DOHH2 (cell line): Measurements from ENCODE around the gene ALOX12.

Source experiments
- H3F3A ChIP-seq: fragments of 200-600 bp; sonication (generic), shearing (Covaris generic); 2 replicates; pipeline ENCODE4 v1.6.0; 2016; ENCODE audit warnings: antibody characterized with exemption, mild to moderate bottlenecking; ENCODE audit not compliant: control insufficient read depth, insufficient read depth
- H3K27ac ChIP-seq: fragments of 200-600 bp; sonication (generic); 2 replicates; pipeline ENCODE4 v1.5.1; 2014; ENCODE audit warnings: low read depth, mild to moderate bottlenecking, low read length, moderate library complexity
- H3K27me3 ChIP-seq: fragments of 200-600 bp; sonication (generic); 2 replicates; pipeline ENCODE4 v1.6.1; 2014; ENCODE audit warnings: mild to moderate bottlenecking, low read length, mixed read lengths; ENCODE audit not compliant: control insufficient read depth
- H3K36me3 ChIP-seq: fragments of 200-600 bp; sonication (generic); 2 replicates; pipeline ENCODE4 v1.6.1; 2014; ENCODE audit warnings: mild to moderate bottlenecking, low read length, moderate library complexity, mixed read lengths; ENCODE audit not compliant: control insufficient read depth
- H3K4me1 ChIP-seq: fragments of 200-600 bp; sonication (generic); 2 replicates; pipeline ENCODE4 v1.6.1; 2014; ENCODE audit warnings: mild to moderate bottlenecking, low read length, mixed read lengths; ENCODE audit not compliant: control insufficient read depth
- H3K4me2 ChIP-seq: fragments of 200-600 bp; sonication (generic); 2 replicates; pipeline ENCODE4 v1.6.0; 2014; ENCODE audit warnings: mild to moderate bottlenecking, low read length, moderate library complexity
- H3K4me3 ChIP-seq: fragments of 200-600 bp; sonication (generic); 2 replicates; pipeline ENCODE4 v1.5.1; 2014; ENCODE audit warnings: mild to moderate bottlenecking, low read length, mixed read lengths
- H3K79me2 ChIP-seq: fragments of 200-600 bp; sonication (generic); 2 replicates; pipeline ENCODE4 v1.6.1; 2014; ENCODE audit warnings: mild to moderate bottlenecking, low read length, mixed read lengths; ENCODE audit not compliant: control insufficient read depth
- H3K9me2 ChIP-seq: fragments of 200-600 bp; sonication (generic); replicated peaks from 2 replicates; pipeline ENCODE4 v1.6.1; 2014; ENCODE audit warnings: mild to moderate bottlenecking, low read length, mixed read lengths; ENCODE audit not compliant: control insufficient read depth
- H3K9me3 ChIP-seq: fragments of 200-600 bp; sonication (generic); 2 replicates; pipeline ENCODE4 v1.6.1; 2014; ENCODE audit warnings: antibody characterized with exemption, low read length, mixed read lengths; ENCODE audit not compliant: control insufficient read depth, insufficient read depth
- H4K20me1 ChIP-seq: fragments of 200-600 bp; sonication (generic); 2 replicates; pipeline ENCODE4 v1.6.0; 2014; ENCODE audit warnings: low read depth, mild to moderate bottlenecking, antibody characterized with exemption, low read length, moderate library complexity; ENCODE audit not compliant: control insufficient read depth, insufficient read depth
- CTCF ChIP-seq: fragments of 200-600 bp; sonication (generic); IDR thresholded peaks from one replicate; pipeline ENCODE4 v1.5.1; 2014; ENCODE audit warnings: antibody characterized with exemption, mild to moderate bottlenecking, low read depth, low read length; ENCODE audit not compliant: poor library complexity, severe bottlenecking
- EZH2phosphoT487 ChIP-seq: fragments of 200-600 bp; sonication (generic); IDR thresholded peaks from 2 replicates; pipeline ENCODE4 v1.6.1; 2017; ENCODE audit warnings: borderline replicate concordance, mild to moderate bottlenecking, antibody characterized with exemption, low read length, moderate library complexity, mixed read lengths

ALOX12 gene

GRCh38 chr17:7011415-7011814 is 15.6 kb downstream of the ALOX12 start:
- peak overlapping the region; percentile 82 for H3K4me3 ChIP-seq
- H3F3A ChIP-seq, result peaks cover 13% of the 10 kb centered on the region
- H3K36me3 ChIP-seq, result peaks cover 22% of the 10 kb centered on the region
- no peaks in the 10 kb centered on the region for H4K20me1 ChIP-seq
- peak overlapping the region; percentile 84 for H3K4me2 ChIP-seq
- peaks cover 25% of the 10 kb centered on the region for H3K4me1 ChIP-seq
- H3K9me3 ChIP-seq, result no peaks in the 10 kb centered on the region
- H3K79me2 ChIP-seq, result peaks cover 62% of the 10 kb centered on the region
- H3K27ac ChIP-seq, result no peak overlapping the region
- no peak for TF ChIP-seq CTCF
- no peak for TF ChIP-seq EZH2phosphoT487
- no peaks in the 10 kb centered on the region for H3K27me3 ChIP-seq
- no peaks in the 10 kb centered on the region for H3K9me2 ChIP-seq

- Histone ChIP-seq H3K27ac (peak overlapping the region; percentile 94; the same call in 1 of the 2 replicates), H3K9me3 (no peaks in the 10 kb centered on the region), H3K9me2 (no peaks in the 10 kb centered on the region), H3K27me3 (no peaks in the 10 kb centered on the region), H3K4me1 (peaks cover 25% of the 10 kb centered on the region), H3K4me2 (peak overlapping the region; percentile 84), H3K4me3 (peak overlapping the region; percentile 82), H4K20me1 (no peaks in the 10 kb centered on the region), H3K36me3 (peaks cover 24% of the 10 kb centered on the region), H3F3A (peaks cover 14% of the 10 kb centered on the region), H3K79me2 (peaks cover 60% of the 10 kb centered on the region)
- TF ChIP-seq CTCF (no peak), EZH2phosphoT487 (no peak)
Observed at GRCh38 chr17:7011942-7012254, 16.0 kb downstream of the ALOX12 start.

GRCh38 chr17:7014261-7014994 is 18.6 kb downstream of the ALOX12 start:
- Histone ChIP-seq H3K4me1 (peaks cover 25% of the 10 kb centered on the region), H3K9me3 (no peaks in the 10 kb centered on the region), H4K20me1 (no peaks in the 10 kb centered on the region), H3K36me3 (peaks cover 29% of the 10 kb centered on the region), H3K27me3 (no peaks in the 10 kb centered on the region), H3K27ac (peak overlapping the region; percentile 94), H3K79me2 (peaks cover 48% of the 10 kb centered on the region), H3K4me3 (peak overlapping the region; percentile 82), H3K9me2 (no peaks in the 10 kb centered on the region), H3K4me2 (peak overlapping the region; percentile 84), H3F3A (peaks cover 14% of the 10 kb centered on the region)
- TF ChIP-seq EZH2phosphoT487 (no peak), CTCF (peak; percentile 58)
